OCI-LY1 (cell line): ENCODE results near the gene TRPM1.

Source experiments
- H2AFZ ChIP-seq: fragments of 200-600 bp; sonication (generic), shearing (Covaris generic); 2 replicates; pipeline ENCODE4 v1.6.0; 2014; ENCODE audit warnings: antibody characterized with exemption, mild to moderate bottlenecking, low read length
- H3F3A ChIP-seq: fragments of 200-600 bp; sonication (generic), shearing (Covaris generic); 2 replicates; pipeline ENCODE4 v1.6.0; 2014; ENCODE audit warnings: mild to moderate bottlenecking, antibody characterized with exemption, low read length, moderate library complexity; ENCODE audit not compliant: insufficient read depth
- H3K27ac ChIP-seq: fragments of 200-600 bp; sonication (generic); 2 replicates; pipeline ENCODE4 v1.5.1; 2014; ENCODE audit warnings: low read length, mixed run types, mild to moderate bottlenecking, low read depth; ENCODE audit not compliant: poor library complexity, severe bottlenecking
- H3K27me3 ChIP-seq: fragments of 200-600 bp; sonication (generic); 2 replicates; pipeline ENCODE4 v1.6.0; 2014; ENCODE audit warnings: antibody characterized with exemption, mild to moderate bottlenecking, low read length, moderate library complexity; ENCODE audit not compliant: insufficient read depth
- H3K36me3 ChIP-seq: fragments of 200-600 bp; sonication (generic); 2 replicates; pipeline ENCODE4 v1.6.1; 2014; ENCODE audit warnings: mild to moderate bottlenecking, antibody characterized with exemption, low read length, moderate library complexity, mixed read lengths; ENCODE audit not compliant: insufficient read depth
- H3K4me1 ChIP-seq: fragments of 200-600 bp; sonication (generic); 2 replicates; pipeline ENCODE4 v1.5.1; 2014; ENCODE audit warnings: mild to moderate bottlenecking, low read length, moderate library complexity; ENCODE audit not compliant: insufficient read depth, severe bottlenecking
- H3K4me2 ChIP-seq: fragments of 200-600 bp; sonication (generic), shearing (Covaris generic); 2 replicates; pipeline ENCODE4 v1.6.1; 2014; ENCODE audit warnings: low read length
- H3K4me3 ChIP-seq: fragments of 200-600 bp; sonication (generic); 2 replicates; pipeline ENCODE4 v1.5.1; 2014; ENCODE audit warnings: low read length, low read depth, mild to moderate bottlenecking, mixed read lengths; ENCODE audit not compliant: poor library complexity, severe bottlenecking
- H3K79me2 ChIP-seq: fragments of 200-600 bp; shearing (Covaris generic); 2 replicates; pipeline ENCODE4 v1.6.1; 2016; ENCODE audit warnings: mixed run types, low read length, mixed read lengths; ENCODE audit not compliant: insufficient read depth
- H3K9ac ChIP-seq: fragments of 200-600 bp; sonication (generic), shearing (Covaris generic); 2 replicates; pipeline ENCODE4 v1.6.1; 2014; ENCODE audit warnings: mild to moderate bottlenecking, low read length, mixed read lengths
- H3K9me2 ChIP-seq: fragments of 200-600 bp; sonication (generic), shearing (Covaris generic); 2 replicates; pipeline ENCODE4 v1.6.1; 2014; ENCODE audit warnings: low read depth, mild to moderate bottlenecking, low read length, mixed read lengths
- H3K9me3 ChIP-seq: fragments of 200-600 bp; shearing (Covaris generic); 2 replicates; pipeline ENCODE4 v1.6.1; 2014; ENCODE audit warnings: low read length, mixed read lengths
- H4K20me1 ChIP-seq: fragments of 200-600 bp; sonication (generic), shearing (Covaris generic); 2 replicates; pipeline ENCODE4 v1.6.0; 2016; ENCODE audit warnings: mild to moderate bottlenecking, low read length; ENCODE audit not compliant: insufficient read depth
- CTCF ChIP-seq: fragments of 200-600 bp; sonication (generic), shearing (Covaris generic); IDR thresholded peaks from 2 replicates; pipeline ENCODE4 v1.5.1; 2017; ENCODE audit warnings: mild to moderate bottlenecking, antibody characterized with exemption, low read length, moderate library complexity, mixed read lengths
- EZH2 ChIP-seq: fragments of 200-600 bp; sonication (generic), shearing (Covaris generic); IDR thresholded peaks from 2 replicates; pipeline ENCODE4 v1.8.0; 2017; ENCODE audit warnings: borderline replicate concordance, mixed run types, mild to moderate bottlenecking, antibody characterized with exemption, low read length, moderate library complexity, mixed read lengths

TRPM1 gene

GRCh38 chr15:31024979-31025378 lies 76.5 kb downstream of the TRPM1 start:
- no peaks in the 10 kb centered on the region for H3F3A ChIP-seq
- TF ChIP-seq CTCF (no peak), EZH2 (no peak)
- H3K9me2 ChIP-seq: no peaks in the 10 kb centered on the region
- no peak overlapping the region for H3K4me3 ChIP-seq
- no peaks in the 10 kb centered on the region for H3K9me3 ChIP-seq
- H3K27me3 ChIP-seq: no peaks in the 10 kb centered on the region
- H3K36me3 ChIP-seq: no peaks in the 10 kb centered on the region
- H3K79me2 ChIP-seq: no peaks in the 10 kb centered on the region
- no peak overlapping the region for H3K4me2 ChIP-seq
- no peaks in the 10 kb centered on the region for H3K4me1 ChIP-seq
- H4K20me1 ChIP-seq: no peaks in the 10 kb centered on the region
- H3K9ac ChIP-seq: no peak overlapping the region
- H3K27ac ChIP-seq: no peak overlapping the region
- H2AFZ ChIP-seq: no peak overlapping the region

GRCh38 chr15:31024330-31024729 lies 77.2 kb downstream of the TRPM1 start:
- H3K9me3 ChIP-seq: no peaks in the 10 kb centered on the region

GRCh38 chr15:31023841-31024240 lies 77.7 kb downstream of the TRPM1 start:
- Histone ChIP-seq H3K27ac (no peak overlapping the region), H2AFZ (no peak overlapping the region), H3K9ac (no peak overlapping the region), H3K36me3 (no peaks in the 10 kb centered on the region), H3K27me3 (no peaks in the 10 kb centered on the region), H3K79me2 (no peaks in the 10 kb centered on the region), H3K4me2 (no peak overlapping the region), H3F3A (no peaks in the 10 kb centered on the region), H4K20me1 (no peaks in the 10 kb centered on the region), H3K9me2 (no peaks in the 10 kb centered on the region), H3K4me3 (no peak overlapping the region), H3K4me1 (no peaks in the 10 kb centered on the region), H3K9me3 (no peaks in the 10 kb centered on the region)
- TF ChIP-seq CTCF (no peak), EZH2 (no peak)

More at GRCh38 chr15:31024330-31024729, 77.2 kb downstream of the TRPM1 start:
- Histone ChIP-seq H3K27ac (no peak overlapping the region), H3K4me3 (no peak overlapping the region), H3K79me2 (no peaks in the 10 kb centered on the region), H4K20me1 (no peaks in the 10 kb centered on the region), H3K36me3 (no peaks in the 10 kb centered on the region), H3K27me3 (no peaks in the 10 kb centered on the region), H3F3A (no peaks in the 10 kb centered on the region), H3K9ac (no peak overlapping the region), H2AFZ (no peak overlapping the region), H3K4me2 (no peak overlapping the region), H3K9me2 (no peaks in the 10 kb centered on the region), H3K4me1 (no peaks in the 10 kb centered on the region)
- TF ChIP-seq CTCF: no peak
- no peak for TF ChIP-seq EZH2
